ENCODE measurements around the gene RCOR3.
"Not testable (repeated sequence)": the region's sequence is repeated elsewhere in the genome, so short reads cannot be mapped to it uniquely, and the experiment has no call there.

RCOR3 gene

DNA sequence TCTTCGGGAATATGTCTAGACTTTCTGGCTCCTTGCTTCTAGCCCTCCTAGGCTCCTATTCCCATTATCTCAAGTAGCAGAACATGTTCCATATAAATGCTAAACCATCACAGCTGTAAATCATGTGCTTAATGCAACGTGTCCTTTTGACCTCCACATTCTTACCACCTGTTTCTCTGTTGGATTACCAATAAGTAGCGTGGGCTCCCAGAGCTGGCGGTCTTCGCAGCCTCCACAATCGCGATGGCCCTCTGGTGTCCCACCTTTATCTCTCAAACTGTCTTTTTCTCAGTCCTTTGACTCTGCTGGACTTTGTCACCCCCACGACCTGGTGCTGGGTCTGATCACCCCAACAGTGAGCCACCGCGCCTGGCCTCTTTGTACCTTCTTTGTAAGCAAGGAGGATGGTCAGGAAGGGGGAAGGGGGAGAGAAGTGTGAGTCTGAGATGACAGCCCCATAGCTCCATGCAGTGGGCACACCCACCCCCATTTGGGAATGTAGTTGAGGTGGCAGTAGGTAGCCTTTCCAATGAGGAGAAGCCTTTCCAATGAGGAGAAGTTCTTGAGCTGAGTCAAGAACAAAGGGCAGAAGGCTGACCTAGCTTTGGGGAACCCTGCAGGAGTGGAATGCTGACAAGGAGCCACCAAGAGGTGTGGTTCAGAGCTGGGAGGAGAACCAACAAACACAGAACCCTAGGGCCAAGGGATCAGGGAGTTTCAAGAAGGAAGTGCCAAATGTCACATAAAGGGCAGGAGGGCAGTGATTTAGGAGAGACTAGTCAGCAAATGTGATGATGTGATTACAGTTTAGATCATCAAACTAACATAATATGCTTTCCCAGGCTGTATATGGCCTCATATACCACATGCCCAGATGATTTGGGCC is 81.7 kb downstream of the RCOR3 start:
- DNase-seq (ENCODE audit: low read depth in 2 of 2): no peak

DNA sequence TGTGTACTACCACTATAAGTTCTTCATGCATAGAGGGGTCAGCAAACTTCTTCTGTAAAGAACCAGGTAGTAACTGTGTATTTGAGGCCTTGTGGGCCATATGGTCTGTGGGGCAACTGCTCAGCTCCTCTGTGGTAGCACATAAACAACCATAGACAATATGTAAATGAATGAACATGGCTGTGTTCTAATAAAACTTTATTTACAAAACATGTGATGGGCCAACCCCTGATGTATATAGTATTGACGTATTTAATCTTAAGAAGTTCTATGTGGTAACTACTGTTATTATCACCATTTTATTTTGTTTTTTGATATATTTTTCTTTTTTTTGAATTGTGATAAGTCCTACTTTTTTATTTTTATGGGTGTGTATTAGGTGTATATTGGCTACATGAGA is 82.8 kb downstream of the RCOR3 start:
- DNase-seq (ENCODE audit: low read depth in 2 of 2): no peak

DNA sequence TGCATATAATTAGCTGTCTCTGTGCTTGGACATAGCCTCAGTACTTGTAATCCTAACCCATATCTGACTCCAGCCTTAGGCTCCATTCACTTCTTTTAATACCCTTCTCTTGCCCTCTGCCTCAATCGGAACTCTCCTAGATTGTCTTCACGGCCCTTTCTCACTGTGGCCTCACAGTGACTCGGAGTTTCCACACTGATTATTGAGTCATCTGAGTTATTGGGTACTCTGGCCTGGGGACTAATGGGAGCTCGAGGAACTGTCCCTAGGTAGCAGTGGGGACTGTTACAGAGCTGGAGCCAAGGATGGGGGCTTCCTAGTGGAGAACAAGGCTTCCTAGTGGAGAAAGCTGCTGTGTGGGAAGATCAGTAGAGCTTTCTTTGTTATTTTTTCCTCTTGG is 84.4 kb downstream of the RCOR3 start:
- no peak for DNase-seq (ENCODE audit: low read depth in 2 of 2)

DNA sequence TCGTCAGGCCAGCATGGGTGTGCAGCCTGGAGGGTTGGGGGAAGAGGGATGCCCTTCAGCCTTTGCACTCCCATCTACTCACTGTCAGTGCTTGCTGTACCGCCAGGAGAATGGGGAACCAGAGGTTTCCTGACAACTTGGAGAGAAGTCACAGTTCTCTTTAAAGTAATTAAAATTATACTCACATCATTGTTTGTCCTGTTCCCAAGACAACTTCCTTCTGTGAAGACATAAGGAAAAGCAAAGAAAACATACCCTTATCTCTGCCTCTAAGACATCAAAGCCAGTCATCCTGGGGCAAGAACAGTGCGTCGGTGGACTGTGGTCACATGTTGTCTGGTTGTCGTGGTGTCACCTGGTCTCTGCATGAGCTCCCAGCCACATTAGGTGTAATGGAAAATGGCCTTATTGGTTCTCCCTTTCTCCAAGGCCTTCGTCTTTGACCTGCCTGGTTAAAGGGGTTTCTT is 85.0 kb downstream of the RCOR3 start:
- DNase-seq (ENCODE audit: low read depth in 2 of 2): no peak

DNA sequence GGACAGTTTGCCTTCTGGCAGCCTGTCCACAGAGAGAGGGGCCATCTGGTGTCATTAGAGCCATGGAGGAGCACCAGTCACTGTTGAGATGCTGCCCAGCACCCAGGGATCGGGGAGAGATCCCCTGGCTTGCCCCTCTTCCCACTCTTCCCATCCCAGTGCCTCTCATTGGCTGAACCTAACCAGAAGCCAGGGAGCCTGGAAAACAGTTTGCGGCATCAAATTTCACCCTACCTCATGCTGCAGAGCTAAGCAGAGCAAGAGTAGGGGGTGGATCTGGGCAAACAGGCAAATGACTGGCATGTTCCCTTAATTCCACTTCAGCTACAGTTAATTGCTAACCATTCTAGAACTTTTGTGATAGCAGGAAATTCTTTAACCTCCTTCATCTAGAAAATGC is 86.6 kb downstream of the RCOR3 start:
- DNase-seq (ENCODE audit: low read depth in 2 of 2): peak in 1 of 2 experiments; percentile 13

DNA sequence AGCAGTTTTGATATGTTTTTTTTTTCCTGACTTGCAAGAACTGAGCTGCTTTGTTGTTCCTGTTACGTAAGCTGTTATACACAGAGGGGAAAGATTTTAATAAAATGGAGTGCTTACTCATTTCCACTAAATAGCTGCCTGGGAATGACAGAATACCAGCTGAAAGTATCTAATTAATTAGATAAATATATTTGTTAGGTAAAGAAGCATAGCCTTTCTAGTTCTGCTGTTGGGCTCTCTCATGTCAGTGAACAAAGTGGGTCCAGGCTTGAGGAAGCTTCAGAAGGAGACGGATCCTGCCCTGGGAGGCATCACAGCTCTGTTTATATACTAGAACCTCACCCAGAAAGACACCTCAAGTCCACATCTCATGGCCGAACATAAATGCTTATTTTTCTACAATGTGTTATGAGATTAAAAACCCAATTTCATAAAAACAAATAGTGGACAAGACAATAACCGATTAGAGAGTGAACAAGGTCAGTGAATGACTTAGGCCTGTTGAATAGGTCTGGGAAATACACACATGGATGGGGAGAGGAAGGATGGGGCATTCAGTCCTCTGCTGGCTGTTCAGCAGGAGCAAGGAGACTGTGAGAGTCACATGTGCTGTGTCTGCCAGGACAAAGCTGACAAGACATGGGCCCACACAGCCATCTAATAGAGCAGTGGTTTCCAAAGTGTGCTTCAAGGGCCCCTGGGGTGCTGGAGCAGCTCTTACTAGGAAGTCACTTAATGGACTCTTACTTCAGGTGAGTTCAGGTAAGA is 88.1 kb downstream of the RCOR3 start:
- no peak for DNase-seq (ENCODE audit: low read depth in 2 of 2)

DNA sequence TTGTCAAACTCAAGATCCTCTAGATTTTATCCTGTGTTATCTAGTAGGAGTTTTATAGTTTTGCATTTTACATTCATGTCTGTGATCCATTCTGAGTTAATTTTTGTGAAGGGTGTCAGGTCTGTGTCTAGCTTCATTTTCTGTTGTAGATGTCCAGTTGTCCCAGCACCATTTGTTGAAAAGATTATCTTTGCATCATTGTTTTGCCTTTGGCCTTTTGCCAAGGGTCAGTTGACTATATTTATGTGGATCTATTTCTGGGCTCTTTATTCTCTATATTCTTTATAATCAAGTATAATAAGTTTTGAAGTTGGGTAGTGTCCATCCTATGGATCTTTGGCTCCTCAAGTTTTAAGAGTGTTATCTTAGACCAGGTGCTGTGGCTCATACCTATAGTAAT is 89.4 kb downstream of the RCOR3 start:
- no peak for DNase-seq (ENCODE audit: low read depth in 2 of 2)

DNA sequence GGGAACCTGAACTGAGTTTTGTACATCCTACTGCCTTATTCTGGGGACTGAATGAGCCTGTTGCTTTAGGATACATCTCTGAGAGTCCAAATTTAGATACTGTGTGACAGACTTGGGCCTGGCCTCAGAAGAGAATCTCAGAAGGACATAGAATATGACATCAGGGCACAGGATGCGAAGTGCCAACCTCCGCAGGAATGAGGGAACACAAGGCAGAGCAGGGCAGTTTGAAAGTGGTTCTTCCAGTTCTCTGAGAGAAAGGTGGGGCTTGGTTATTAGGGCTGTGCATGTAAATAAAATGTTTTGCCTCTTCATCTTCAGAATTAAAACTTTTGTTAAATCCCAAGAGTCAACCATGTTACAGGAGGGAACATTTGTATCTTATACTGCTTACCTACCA is 90.6 kb downstream of the RCOR3 start:
- DNase-seq (ENCODE audit: low read depth in 2 of 2): no peak

DNA sequence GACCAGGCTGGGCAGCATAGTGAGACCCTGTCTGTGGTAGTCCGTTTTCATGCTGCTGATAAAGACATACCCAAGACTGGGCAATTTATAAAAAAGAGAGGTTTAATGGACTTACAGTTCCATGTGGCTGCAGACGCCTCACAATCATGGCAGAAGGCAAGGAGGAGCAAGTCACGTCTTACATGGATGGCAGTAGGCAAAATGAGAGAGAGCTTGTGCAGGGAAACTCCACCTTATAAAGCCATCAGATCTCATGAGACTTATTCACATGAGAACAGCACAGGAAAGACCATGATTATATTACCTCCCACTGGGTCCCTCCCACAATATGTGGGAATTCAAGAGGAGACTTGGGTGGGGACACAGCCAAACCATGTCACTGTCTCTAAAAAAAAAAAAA is 92.9 kb downstream of the RCOR3 start:
- DNase-seq (ENCODE audit: low read depth in 2 of 2): not testable (repeated sequence)

DNA sequence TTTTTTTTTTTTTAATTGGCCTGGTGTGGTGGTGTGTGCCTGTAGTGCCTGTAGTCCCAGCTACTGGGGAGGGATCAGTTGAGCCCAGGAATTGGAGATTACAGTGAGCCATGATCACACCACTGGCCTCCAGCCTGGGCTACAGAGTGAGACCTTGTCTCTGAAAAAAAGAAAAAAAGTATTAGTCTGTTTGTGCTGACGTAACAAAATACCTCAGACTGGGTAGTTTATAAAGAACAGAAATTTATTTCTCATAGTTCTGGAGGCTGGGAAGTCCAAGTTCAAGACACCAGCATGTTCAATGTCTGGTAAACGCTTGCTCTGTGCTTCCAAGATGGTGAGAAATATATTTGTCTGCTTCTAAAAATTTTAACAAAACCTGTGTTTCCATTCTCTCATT is 93.3 kb downstream of the RCOR3 start:
- DNase-seq (ENCODE audit: low read depth in 2 of 2): no peak

DNA sequence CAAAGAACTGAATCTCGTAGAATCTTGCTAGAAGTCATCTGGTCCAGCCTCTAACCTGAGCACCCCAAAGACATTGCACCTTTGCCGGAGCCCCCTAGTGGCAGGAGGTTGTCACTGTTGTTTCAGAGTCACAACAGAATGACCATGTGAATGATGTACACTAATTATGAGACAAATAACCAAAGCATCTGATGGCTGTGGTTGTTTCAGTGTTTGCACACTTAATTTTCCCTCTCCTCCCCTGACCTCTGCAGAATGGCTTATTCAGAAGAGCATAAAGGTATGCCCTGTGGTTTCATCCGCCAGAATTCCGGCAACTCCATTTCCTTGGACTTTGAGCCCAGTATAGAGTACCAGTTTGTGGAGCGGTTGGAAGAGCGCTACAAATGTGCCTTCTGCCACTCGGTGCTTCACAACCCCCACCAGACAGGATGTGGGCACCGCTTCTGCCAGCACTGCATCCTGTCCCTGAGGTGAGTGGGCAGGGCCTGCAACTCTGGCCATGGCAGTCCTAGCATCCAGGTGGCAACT is 93.9 kb downstream of the RCOR3 start:
- DNase-seq (ENCODE audit: low read depth in 2 of 2): no peak

DNA sequence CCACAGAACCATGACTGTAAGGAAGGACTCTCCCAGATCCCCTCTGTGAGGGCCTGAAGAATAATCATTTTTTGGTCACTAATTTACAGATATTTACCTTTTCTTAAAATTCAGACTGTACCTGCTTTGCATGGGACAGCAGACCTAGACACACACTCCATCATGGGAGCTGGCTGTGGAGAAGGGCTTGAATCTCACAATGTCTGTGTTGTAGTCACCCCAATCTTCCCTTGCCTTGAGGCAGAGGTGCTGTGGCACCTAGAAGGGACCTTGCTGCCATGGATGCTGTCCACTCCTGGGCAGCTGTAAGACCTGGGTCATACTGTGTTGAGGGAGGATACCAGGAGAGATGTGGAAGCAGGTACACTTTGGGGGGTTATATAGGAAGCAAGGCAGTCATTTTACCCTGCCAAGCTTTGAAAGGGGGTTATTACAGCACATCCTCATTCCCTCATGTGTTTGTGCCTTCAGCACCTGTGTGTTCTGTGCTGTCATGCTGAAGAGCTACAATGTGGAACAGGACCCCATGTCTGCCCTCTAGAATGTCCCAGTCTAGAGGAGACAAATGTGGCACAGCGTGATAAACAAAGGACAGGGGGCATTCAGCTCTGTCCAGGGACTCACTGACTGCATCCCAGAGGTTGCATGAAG is 94.5 kb downstream of the RCOR3 start:
- no peak for DNase-seq (ENCODE audit: low read depth in 2 of 2)

DNA sequence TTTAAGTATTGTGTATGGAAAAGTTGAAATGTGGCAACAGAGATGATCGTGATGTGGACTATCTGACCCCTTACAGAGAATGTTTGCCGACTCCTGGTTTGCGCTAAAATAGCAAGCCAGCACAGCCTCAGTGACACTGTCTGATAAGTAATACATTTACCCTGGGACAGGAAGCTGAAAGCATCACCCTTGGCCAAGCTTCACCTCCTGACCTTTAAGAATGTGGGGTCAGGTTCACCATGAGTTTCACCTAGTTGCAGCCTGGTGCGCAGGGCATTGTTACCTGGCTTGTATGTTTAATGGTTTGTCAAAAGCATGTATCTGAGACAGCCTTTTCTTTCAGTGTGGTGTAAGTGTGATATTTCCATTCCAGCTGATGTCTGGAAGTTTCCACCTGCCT is 96.7 kb downstream of the RCOR3 start:
- no peak for DNase-seq (ENCODE audit: low read depth in 2 of 2)

DNA sequence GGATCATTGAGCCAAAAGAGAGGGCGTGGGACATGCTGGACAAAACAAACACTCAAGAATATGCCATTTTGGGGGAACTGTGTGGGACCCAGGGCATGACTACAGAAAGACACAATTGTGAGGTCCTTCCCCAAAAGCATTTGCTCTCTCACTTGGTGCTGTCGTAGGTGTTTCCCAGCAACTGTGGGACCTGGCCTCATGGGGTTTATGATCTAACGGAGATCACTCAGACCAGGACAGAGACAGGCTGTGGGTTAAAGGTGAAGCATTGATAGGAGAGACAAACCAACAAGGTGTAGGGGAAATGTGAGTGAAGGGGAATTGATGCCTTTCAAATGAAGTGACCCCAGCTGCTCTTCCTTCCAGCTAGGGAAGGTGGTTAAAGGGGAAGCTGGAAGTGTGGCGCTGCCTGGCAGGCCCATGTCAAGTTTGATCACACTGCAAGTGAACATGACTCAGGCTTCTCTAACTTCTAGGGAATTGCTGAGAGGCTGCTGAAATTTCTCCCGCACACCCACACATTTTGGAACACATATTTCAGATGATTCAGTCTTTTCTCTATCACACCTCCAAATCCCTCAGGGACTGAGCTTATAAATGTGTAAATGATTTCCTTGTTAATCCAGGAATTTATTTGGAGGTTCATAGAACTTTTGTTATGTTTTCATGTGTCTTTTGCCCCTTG is 97.7 kb downstream of the RCOR3 start:
- DNase-seq (ENCODE audit: low read depth in 2 of 2): peak; percentile 28 to 29

DNA sequence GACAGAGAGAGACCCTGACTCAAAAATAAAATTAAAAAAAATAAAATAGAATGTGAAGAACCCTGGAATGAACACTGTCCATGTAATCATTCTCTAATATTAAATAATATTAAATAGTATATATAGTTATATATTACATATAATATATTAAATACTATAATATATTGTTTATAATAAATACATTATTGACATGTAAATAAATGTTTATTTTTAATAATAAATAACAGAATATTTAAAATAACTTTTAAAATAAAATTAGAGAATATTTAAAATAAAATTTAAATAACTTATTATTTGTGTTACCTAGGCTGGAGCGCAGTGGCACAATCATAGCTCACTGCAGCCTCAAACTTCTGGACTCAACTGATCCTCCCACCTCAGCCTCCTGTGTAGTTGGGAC is 99.5 kb downstream of the RCOR3 start:
- DNase-seq (ENCODE audit: low read depth in 2 of 2): no peak

DNA sequence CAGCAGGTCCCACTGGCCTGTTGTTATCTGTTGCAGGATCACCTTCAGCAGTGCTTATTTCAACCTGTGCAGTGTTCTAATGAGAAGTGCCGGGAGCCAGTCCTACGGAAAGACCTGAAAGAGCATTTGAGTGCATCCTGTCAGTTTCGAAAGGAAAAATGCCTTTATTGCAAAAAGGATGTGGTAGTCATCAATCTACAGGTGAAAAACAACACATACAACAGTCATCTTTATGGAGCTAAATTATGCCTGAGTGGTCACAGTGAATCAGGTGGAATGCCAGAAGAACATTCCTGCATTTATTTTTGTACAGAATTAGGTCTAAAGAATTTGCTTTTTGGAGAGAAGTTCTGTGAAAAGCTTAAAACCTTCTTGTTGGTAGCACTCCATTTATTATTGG is 100.7 kb downstream of the RCOR3 start:
- no peak for DNase-seq (ENCODE audit: low read depth in 2 of 2)

DNA sequence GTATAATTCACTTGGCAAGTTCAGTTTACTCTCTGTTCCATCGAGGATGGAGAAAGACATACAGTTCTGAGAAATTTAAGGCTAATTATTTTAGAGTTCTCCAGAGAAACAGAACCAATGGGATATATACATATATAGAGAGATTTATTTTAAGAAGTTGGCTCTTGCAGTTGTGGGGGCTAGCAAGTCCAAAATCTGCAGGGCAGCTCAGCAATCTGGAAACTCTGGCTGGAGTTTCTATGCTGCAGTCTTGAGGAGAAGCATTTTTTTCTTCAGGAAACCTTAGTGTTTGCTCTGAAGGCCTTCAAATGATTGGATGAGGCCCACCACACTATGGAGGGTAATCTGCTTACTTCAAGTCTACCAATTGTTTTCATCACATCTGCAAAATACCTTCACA is 102.0 kb downstream of the RCOR3 start:
- no peak for DNase-seq (ENCODE audit: low read depth in 2 of 2)
